ENCODE measurements around the gene GPAT2.
"Not testable (repeated sequence)": the region's sequence is repeated elsewhere in the genome, so short reads cannot be mapped to it uniquely, and the experiment has no call there.

- not testable (repeated sequence) for TF ChIP-seq CTCF (conservative IDR thresholded peaks at IDR 0.05; ENCODE audit: low read depth, low read length); RFX5 (IDR thresholded peaks at IDR 0.05; ENCODE audit: low read depth, low read length); MXI1 (IDR thresholded peaks at IDR 0.05; ENCODE audit: borderline replicate concordance, low read depth, low read length); BHLHE40 (IDR thresholded peaks at IDR 0.05; ENCODE audit: low read depth, low read length); POLR2A (IDR thresholded peaks at IDR 0.05; ENCODE audit: low read depth, low read length); CEBPB (IDR thresholded peaks at IDR 0.05; ENCODE audit: low read depth, low read length); USF2 (IDR thresholded peaks at IDR 0.05; ENCODE audit: low read depth, low read length); ELK1 (IDR thresholded peaks at IDR 0.05; ENCODE audit: borderline replicate concordance, low read depth, low read length); RAD21 (IDR thresholded peaks at IDR 0.05; ENCODE audit: low read length); MAZ (IDR thresholded peaks at IDR 0.05; ENCODE audit: borderline replicate concordance, low read depth, low read length); SMC3 (IDR thresholded peaks at IDR 0.05; ENCODE audit: low read depth, low read length)
These were observed 14.6 kb upstream of the GPAT2 start for GRCh38 chr2:96049049-96049916.

All from IMR-90 (cell line).